ENCODE data around the gene COA7. TPM values are rescaled to one million over a fixed set of nuclear protein-coding genes. Genes with fewer than 3 reads are reported as not detected.

The COA7 gene
- total RNA-seq, 1 experiment from 2014 or later: 38.9 TPM

DNA sequence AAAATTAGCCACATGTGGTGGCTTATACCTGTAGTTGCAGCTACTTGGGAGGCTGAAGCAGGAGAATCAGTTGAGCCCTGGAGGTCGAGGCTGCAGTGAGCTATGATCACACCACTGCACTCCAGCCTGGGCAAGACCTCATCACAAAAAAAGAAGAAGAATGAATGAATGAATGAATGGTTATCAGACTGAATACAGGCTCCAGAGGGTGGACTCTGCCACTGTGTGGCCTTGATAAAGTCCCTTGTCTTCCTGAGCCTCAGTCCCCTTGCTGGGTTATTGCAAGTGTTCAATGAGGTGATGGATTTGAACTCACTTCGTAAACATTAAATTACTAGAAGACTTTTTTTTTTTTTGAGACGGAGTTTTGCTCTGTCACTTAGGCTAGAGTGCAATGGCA lies 40.4 kb downstream of the COA7 start:
- H3K27ac Mint-ChIP-seq (ENCODE audit: low read depth, unreplicated experiment): no peak overlapping the region
- H3K36me3 Mint-ChIP-seq (ENCODE audit: insufficient read depth, unreplicated experiment): peaks cover 5% of the 10 kb centered on the region
- DNase-seq (ENCODE audit: unreplicated experiment): no peak
- intact Hi-C loops (cut with micrococcal nuclease): loop anchor here (2.0 kb wide), 1 partner anchor 105 kb away; the partner anchor contains the start of gene TUT4
- no peaks in the 10 kb centered on the region for H3K27me3 Mint-ChIP-seq (ENCODE audit: insufficient read depth, unreplicated experiment)
- H3K4me1 Mint-ChIP-seq (ENCODE audit: insufficient read depth, unreplicated experiment): peaks cover 40% of the 10 kb centered on the region
- BruUV-seq (replicated peaks): no TSS peak
- H3K4me3 Mint-ChIP-seq (ENCODE audit: unreplicated experiment): no peak overlapping the region
- CTCF ChIA-PET: interaction anchor here (1.4 kb wide), 1 partner anchor 79 kb away, joined by 3 read pairs; no protein-coding TSS in a partner anchor
- TF ChIP-seq, protein P1, sequence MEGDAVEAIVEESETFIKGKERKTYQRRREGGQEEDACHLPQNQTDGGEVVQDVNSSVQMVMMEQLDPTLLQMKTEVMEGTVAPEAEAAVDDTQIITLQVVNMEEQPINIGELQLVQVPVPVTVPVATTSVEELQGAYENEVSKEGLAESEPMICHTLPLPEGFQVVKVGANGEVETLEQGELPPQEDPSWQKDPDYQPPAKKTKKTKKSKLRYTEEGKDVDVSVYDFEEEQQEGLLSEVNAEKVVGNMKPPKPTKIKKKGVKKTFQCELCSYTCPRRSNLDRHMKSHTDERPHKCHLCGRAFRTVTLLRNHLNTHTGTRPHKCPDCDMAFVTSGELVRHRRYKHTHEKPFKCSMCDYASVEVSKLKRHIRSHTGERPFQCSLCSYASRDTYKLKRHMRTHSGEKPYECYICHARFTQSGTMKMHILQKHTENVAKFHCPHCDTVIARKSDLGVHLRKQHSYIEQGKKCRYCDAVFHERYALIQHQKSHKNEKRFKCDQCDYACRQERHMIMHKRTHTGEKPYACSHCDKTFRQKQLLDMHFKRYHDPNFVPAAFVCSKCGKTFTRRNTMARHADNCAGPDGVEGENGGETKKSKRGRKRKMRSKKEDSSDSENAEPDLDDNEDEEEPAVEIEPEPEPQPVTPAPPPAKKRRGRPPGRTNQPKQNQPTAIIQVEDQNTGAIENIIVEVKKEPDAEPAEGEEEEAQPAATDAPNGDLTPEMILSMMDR (IDR thresholded peaks at IDR 0.05; ENCODE audit: unreplicated experiment): no peak
- POLR2A ChIA-PET: interaction anchor here (0.6 to 4.1 kb wide), 6 partner anchors 7 to 270 kb away, joined by 3 to 34 read pairs (median 22); no protein-coding TSS in a partner anchor
- H3K9me3 Mint-ChIP-seq (ENCODE audit: unreplicated experiment): no peaks in the 10 kb centered on the region

DNA sequence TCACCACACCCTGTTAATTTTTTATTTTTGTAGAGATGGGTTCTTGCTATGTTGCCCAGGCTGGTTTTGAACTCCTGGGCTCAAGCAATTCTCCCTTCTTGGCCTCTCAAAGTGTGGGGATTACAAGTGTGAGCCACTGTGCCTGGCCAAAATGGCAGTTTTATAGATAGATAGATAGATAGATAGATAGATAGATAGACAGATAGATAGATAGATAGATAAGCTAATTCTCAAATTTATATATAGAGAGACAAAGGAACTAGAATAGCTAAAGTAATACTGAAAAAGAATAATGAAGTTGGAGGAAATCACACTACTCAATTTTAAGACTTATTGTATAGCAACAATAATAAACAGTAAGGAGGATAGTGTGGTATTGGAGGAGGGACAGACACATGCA lies 44.1 kb downstream of the COA7 start:
- intact Hi-C loops (cut with micrococcal nuclease): no loop called here
- CTCF ChIA-PET: interaction anchor here (0.6 kb wide), 1 partner anchor 85 kb away, joined by 3 read pairs; no protein-coding TSS in a partner anchor
- H3K4me1 Mint-ChIP-seq (ENCODE audit: insufficient read depth, unreplicated experiment): peaks cover 20% of the 10 kb centered on the region
- no peaks in the 10 kb centered on the region for H3K9me3 Mint-ChIP-seq (ENCODE audit: unreplicated experiment)
- TF ChIP-seq, protein P1 (IDR thresholded peaks at IDR 0.05; ENCODE audit: unreplicated experiment): no peak
- POLR2A ChIA-PET: interaction anchor here (0.6 kb wide), 1 partner anchor 130 kb away, joined by 4 read pairs; no protein-coding TSS in a partner anchor
- H3K27me3 Mint-ChIP-seq (ENCODE audit: insufficient read depth, unreplicated experiment): no peaks in the 10 kb centered on the region
- H3K27ac Mint-ChIP-seq (ENCODE audit: low read depth, unreplicated experiment): no peak overlapping the region
- DNase-seq (ENCODE audit: unreplicated experiment): no peak
- BruUV-seq (replicated peaks): no TSS peak
- no peak overlapping the region for H3K4me3 Mint-ChIP-seq (ENCODE audit: unreplicated experiment)
- H3K36me3 Mint-ChIP-seq (ENCODE audit: insufficient read depth, unreplicated experiment): no peaks in the 10 kb centered on the region

DNA sequence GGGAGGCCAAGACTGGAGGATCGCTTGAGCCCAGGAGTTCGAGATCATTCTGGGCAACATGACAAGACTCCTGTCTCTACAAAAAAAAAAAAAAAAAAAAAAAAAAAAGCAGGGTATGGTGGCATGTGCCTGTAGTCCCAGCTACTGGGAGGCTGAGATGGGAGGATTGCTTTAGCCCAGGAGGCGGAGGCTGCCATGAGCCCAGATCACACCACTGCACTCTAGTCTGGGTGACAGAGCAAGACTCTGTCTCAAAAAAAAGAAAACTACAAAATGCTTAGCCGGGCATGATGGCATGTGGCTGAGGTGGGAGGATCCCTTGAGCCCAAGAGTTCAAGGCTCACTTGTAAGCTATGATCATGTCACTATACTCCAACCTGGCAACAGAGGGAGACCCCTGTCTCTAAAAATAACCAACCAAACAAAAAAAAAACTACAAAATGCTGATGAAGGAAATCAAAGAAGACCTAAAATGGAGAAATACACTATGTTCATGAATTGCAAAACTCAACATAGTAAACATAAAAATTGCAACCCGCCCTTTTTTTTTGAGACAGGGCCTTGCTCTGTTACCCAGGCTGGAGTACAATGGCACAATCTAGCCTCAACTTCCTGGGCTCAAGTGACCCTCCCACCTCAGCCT lies 44.8 kb downstream of the COA7 start:
- H3K36me3 Mint-ChIP-seq (ENCODE audit: insufficient read depth, unreplicated experiment): no peaks in the 10 kb centered on the region
- H3K4me3 Mint-ChIP-seq (ENCODE audit: unreplicated experiment): no peak overlapping the region
- H3K27ac Mint-ChIP-seq (ENCODE audit: low read depth, unreplicated experiment): peak overlapping the region; percentile 12
- POLR2A ChIA-PET: interaction anchor here (1.3 kb wide), 1 partner anchor 102 kb away, joined by 5 read pairs; no protein-coding TSS in a partner anchor
- CTCF ChIA-PET: interaction anchor here (0.6 to 1.3 kb wide), 2 partner anchors 26 to 84 kb away, joined by 3 read pairs; no protein-coding TSS in a partner anchor
- BruUV-seq (replicated peaks): no TSS peak
- H3K9me3 Mint-ChIP-seq (ENCODE audit: unreplicated experiment): no peaks in the 10 kb centered on the region
- intact Hi-C loops (cut with micrococcal nuclease): no loop called here
- H3K27me3 Mint-ChIP-seq (ENCODE audit: insufficient read depth, unreplicated experiment): no peaks in the 10 kb centered on the region
- TF ChIP-seq, protein P1 (IDR thresholded peaks at IDR 0.05; ENCODE audit: unreplicated experiment): no peak
- H3K4me1 Mint-ChIP-seq (ENCODE audit: insufficient read depth, unreplicated experiment): peaks cover 12% of the 10 kb centered on the region
- no peak for DNase-seq (ENCODE audit: unreplicated experiment)

DNA sequence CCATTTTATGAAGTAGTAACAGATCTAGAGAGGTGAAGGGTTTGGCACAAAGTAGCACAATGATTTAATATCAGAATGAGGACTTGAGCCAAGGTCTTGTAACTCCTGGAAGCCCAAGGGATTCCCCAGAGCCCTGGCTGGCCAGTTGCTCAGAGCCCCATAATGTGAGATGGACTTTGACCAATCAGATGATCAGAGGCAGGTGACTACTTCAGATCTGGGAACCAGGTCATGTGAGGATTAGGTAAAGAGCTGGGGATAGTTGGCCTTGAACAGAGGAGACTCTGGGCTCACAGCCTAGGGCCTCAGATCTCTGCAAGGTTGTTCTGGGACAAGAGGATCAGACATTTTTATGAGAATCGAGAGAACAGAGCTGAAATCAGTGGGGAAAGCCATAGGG lies 46.2 kb downstream of the COA7 start:
- Mint-ChIP-seq H3K27ac (ENCODE audit: low read depth, unreplicated experiment) (no peak overlapping the region), H3K9me3 (ENCODE audit: unreplicated experiment) (no peaks in the 10 kb centered on the region), H3K4me1 (ENCODE audit: insufficient read depth, unreplicated experiment) (peaks cover 10% of the 10 kb centered on the region), H3K27me3 (ENCODE audit: insufficient read depth, unreplicated experiment) (no peaks in the 10 kb centered on the region), H3K4me3 (ENCODE audit: unreplicated experiment) (no peak overlapping the region), H3K36me3 (ENCODE audit: insufficient read depth, unreplicated experiment) (no peaks in the 10 kb centered on the region)
- ChIA-PET CTCF (interaction anchor here (0.6 to 1.3 kb wide), 4 partner anchors 10 to 207 kb away, joined by 3 read pairs; no protein-coding TSS in a partner anchor), POLR2A (interaction anchor here (0.9 to 4.5 kb wide), 3 partner anchors 7 to 101 kb away, joined by 3 to 24 read pairs (median 5); no protein-coding TSS in a partner anchor)
- no TSS peak for BruUV-seq (replicated peaks)
- TF ChIP-seq, protein P1 (IDR thresholded peaks at IDR 0.05; ENCODE audit: unreplicated experiment): no peak
- no peak for DNase-seq (ENCODE audit: unreplicated experiment)
- intact Hi-C loops (cut with micrococcal nuclease): no loop called here

Data from MCF 10A (cell line).